OCI-LY3 (cell line): Measurements from ENCODE around the gene TVP23C.

Experiments used
- H2AFZ ChIP-seq: fragments of 200-600, 300-600 bp; shearing (Covaris generic); 2 replicates; pipeline ENCODE4 v1.6.0; 2014; ENCODE audit warnings: antibody characterized with exemption, low read depth, low read length
- H3K27ac ChIP-seq: fragments of 200-600, 300-600 bp; sonication (generic); 2 replicates; pipeline ENCODE4 v1.5.1; 2014; ENCODE audit warnings: mild to moderate bottlenecking, low read length, moderate library complexity, mixed read lengths
- H3K27me3 ChIP-seq: fragments of 200-600, 300-600 bp; sonication (generic); 2 replicates; pipeline ENCODE4 v1.6.1; 2014; ENCODE audit warnings: low read depth, low read length, mixed read lengths
- H3K36me3 ChIP-seq: fragments of 200-600, 300-600 bp; sonication (generic); replicated peaks from 2 replicates; pipeline ENCODE3; 2014; ENCODE audit warnings: low read depth, low read length, mixed read lengths
- H3K4me1 ChIP-seq: fragments of 300-600, 200-600 bp; sonication (generic); 2 replicates; pipeline ENCODE4 v1.6.1; 2014; ENCODE audit warnings: low read length, mixed read lengths
- H3K4me2 ChIP-seq: fragments of 200-600, 300-600 bp; sonication (generic); 2 replicates; pipeline ENCODE4 v1.6.1; 2014; ENCODE audit warnings: low read length, mixed read lengths
- H3K4me3 ChIP-seq: fragments of 300-600, 200-600 bp; sonication (generic); 2 replicates; pipeline ENCODE4 v1.5.1; 2014; ENCODE audit warnings: antibody characterized with exemption, mild to moderate bottlenecking, low read length, moderate library complexity
- H3K79me2 ChIP-seq: fragments of 300-600, 200-600 bp; shearing (Covaris generic); 2 replicates; pipeline ENCODE4 v1.6.1; 2014; ENCODE audit warnings: mild to moderate bottlenecking, low read length, mixed read lengths
- H3K9ac ChIP-seq: fragments of 300-600, 200-600 bp; shearing (Covaris generic); 2 replicates; pipeline ENCODE4 v1.6.0; 2014; ENCODE audit warnings: mild to moderate bottlenecking, low read length, moderate library complexity
- H3K9me3 ChIP-seq: fragments of 200-600, 300-600 bp; shearing (Covaris generic); 2 replicates; pipeline ENCODE4 v1.6.1; 2014; ENCODE audit warnings: low read length, mixed read lengths; ENCODE audit not compliant: insufficient read depth
- H4K20me1 ChIP-seq: fragments of 200-600, 300-600 bp; sonication (generic); 2 replicates; pipeline ENCODE4 v1.6.1; 2016; ENCODE audit warnings: low read length, mixed read lengths; ENCODE audit not compliant: insufficient read depth
- EZH2phosphoT487 ChIP-seq: fragments of 200-600 bp; shearing (Covaris generic); IDR thresholded peaks from 2 replicates; pipeline ENCODE4 v1.6.1; 2018; ENCODE audit warnings: antibody characterized with exemption, mixed run types, low read depth
- TF ChIP-seq, protein P1 (sequence below): fragments of 200-600, 300-600 bp; sonication (generic); IDR thresholded peaks from 2 replicates; pipeline ENCODE4 v1.5.1; 2014; ENCODE audit warnings: antibody characterized with exemption, low read length, low read depth

The TVP23C gene

DNA sequence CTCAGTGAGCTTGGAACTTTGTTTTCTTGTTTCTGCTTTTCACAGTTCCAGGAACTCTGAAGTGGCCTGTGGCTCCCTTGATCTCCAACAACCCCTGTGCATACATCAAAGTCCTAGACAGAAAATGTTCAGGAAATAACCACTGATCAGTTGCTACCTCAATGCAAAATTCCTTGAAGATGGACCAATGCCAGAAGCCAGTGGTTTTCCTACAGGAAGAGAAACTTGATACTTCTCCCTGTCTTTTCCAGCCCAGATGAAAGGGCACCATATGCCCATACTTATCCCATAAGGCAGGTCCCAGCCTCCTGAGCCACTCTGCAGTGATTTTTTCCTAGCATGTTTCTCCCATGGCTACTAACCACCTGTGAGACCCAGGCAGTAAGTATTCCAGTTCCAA lies 83.6 kb downstream of the TVP23C start:
- Histone ChIP-seq H3K4me3 (no peak overlapping the region), H3K9ac (no peak overlapping the region), H3K4me2 (no peak overlapping the region), H3K36me3 (no peaks in the 10 kb centered on the region), H3K27me3 (no peaks in the 10 kb centered on the region), H3K79me2 (no peaks in the 10 kb centered on the region), H2AFZ (no peak overlapping the region), H4K20me1 (no peaks in the 10 kb centered on the region), H3K4me1 (no peaks in the 10 kb centered on the region), H3K27ac (no peak overlapping the region), H3K9me3 (no peaks in the 10 kb centered on the region)
- no peak for TF ChIP-seq EZH2phosphoT487
- TF ChIP-seq, protein P1, sequence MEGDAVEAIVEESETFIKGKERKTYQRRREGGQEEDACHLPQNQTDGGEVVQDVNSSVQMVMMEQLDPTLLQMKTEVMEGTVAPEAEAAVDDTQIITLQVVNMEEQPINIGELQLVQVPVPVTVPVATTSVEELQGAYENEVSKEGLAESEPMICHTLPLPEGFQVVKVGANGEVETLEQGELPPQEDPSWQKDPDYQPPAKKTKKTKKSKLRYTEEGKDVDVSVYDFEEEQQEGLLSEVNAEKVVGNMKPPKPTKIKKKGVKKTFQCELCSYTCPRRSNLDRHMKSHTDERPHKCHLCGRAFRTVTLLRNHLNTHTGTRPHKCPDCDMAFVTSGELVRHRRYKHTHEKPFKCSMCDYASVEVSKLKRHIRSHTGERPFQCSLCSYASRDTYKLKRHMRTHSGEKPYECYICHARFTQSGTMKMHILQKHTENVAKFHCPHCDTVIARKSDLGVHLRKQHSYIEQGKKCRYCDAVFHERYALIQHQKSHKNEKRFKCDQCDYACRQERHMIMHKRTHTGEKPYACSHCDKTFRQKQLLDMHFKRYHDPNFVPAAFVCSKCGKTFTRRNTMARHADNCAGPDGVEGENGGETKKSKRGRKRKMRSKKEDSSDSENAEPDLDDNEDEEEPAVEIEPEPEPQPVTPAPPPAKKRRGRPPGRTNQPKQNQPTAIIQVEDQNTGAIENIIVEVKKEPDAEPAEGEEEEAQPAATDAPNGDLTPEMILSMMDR = no peak

DNA sequence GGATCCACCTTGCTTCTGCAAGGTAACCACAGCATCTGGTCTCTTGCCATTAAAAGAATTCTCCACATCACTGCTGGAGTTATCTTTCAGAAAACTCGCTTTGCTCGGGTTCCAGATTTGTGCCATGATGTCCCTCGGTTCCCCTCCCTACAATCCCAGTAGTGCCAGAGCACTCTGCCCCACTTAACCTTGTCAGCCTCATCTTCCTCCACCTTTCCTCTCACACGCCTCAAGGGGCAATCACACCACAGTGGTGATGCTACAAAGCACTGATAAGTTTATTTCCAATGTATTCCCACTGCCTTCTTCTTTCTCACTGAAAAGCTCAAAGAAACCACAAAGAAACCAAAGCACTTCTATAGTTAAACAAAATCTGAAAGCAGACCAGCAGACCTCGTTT lies 84.4 kb downstream of the TVP23C start:
- H4K20me1 ChIP-seq = no peaks in the 10 kb centered on the region

DNA sequence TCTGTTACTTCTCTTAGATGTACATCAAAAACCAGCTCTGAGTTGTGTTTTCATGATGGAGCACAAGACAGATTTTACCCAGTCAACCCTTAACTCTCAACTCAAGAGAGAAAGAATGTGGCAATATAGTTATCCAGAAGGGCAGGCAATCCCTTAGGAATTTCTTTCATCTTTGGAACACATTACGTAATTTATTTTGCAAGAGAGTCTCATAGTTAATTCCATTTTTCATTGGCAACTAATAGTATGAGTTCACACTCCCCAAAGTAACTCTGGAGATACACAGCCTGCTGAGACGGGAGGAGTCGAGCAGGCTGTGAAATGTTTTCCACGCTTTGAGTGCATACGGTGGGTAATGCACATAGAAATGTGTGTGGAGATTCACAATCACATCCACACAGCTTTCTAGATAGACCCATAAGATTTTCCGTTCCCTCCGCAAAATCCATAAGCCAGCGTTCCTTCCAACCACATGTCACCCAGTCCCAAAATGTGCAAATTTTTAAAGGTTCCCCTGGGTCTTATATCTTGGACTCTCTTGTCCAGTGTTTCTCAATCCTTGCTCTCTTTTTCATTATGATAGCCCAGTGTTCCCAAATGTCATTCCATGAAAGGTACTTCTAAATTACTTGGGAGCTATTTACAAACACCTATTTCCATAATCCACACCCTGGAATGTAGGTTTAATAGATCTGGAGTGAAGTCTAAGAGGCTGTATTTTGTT lies 87.5 kb downstream of the TVP23C start:
- no peaks in the 10 kb centered on the region for H3K9me3 ChIP-seq
- H3K4me2 ChIP-seq = no peak overlapping the region
- H2AFZ ChIP-seq = no peak overlapping the region
- no peak overlapping the region for H3K4me3 ChIP-seq
- no peak overlapping the region for H3K9ac ChIP-seq
- H4K20me1 ChIP-seq = no peaks in the 10 kb centered on the region
- H3K36me3 ChIP-seq = no peaks in the 10 kb centered on the region
- H3K4me1 ChIP-seq = no peaks in the 10 kb centered on the region
- no peaks in the 10 kb centered on the region for H3K79me2 ChIP-seq
- TF ChIP-seq EZH2phosphoT487 = no peak
- TF ChIP-seq, protein P1 = no peak
- H3K27ac ChIP-seq = no peak overlapping the region
- H3K27me3 ChIP-seq = no peaks in the 10 kb centered on the region

More for the DNA sequence above, 84.4 kb downstream of the TVP23C start:
- no peak overlapping the region for H3K4me2 ChIP-seq
- no peaks in the 10 kb centered on the region for H3K9me3 ChIP-seq
- H3K4me1 ChIP-seq = no peaks in the 10 kb centered on the region
- H3K79me2 ChIP-seq = no peaks in the 10 kb centered on the region
- H2AFZ ChIP-seq = no peak overlapping the region
- no peaks in the 10 kb centered on the region for H3K36me3 ChIP-seq
- no peaks in the 10 kb centered on the region for H3K27me3 ChIP-seq
- no peak overlapping the region for H3K9ac ChIP-seq
- H3K4me3 ChIP-seq = no peak overlapping the region
- no peak for TF ChIP-seq EZH2phosphoT487
- TF ChIP-seq, protein P1 = no peak
- H3K27ac ChIP-seq = no peak overlapping the region

DNA sequence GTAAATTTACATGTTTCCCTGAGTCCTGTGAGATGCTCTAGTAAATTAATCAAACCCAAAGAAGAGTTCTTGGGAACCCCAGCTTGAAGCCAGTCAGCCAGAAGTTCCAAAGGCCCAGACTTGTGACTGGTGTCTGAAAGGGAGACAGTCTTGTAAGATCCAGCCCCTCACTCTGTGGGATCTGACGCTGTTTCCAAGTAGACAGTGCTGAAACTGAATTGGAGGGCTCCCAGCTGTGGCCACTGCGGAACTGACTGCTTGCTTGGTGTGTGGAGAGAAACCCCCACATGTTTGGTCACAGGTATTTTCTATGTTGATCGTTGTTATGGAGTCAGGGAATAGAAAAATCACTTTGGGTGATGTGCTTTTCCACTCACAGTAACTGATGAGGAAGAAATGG lies 90.4 kb downstream of the TVP23C start:
- no peaks in the 10 kb centered on the region for H3K27me3 ChIP-seq
- no peaks in the 10 kb centered on the region for H3K9me3 ChIP-seq
- H2AFZ ChIP-seq = no peak overlapping the region
- no peak overlapping the region for H3K4me3 ChIP-seq
- no peak overlapping the region for H3K9ac ChIP-seq
- no peak for TF ChIP-seq EZH2phosphoT487
- TF ChIP-seq, protein P1 = no peak
- no peaks in the 10 kb centered on the region for H3K4me1 ChIP-seq
- H3K79me2 ChIP-seq = no peaks in the 10 kb centered on the region
- no peaks in the 10 kb centered on the region for H3K36me3 ChIP-seq
- H3K27ac ChIP-seq = no peak overlapping the region
- no peaks in the 10 kb centered on the region for H4K20me1 ChIP-seq
- no peak overlapping the region for H3K4me2 ChIP-seq
